LHCN-M2 (cell line): ENCODE measurements around the gene CSNK1A1. TPM values are rescaled to one million over a fixed set of nuclear protein-coding genes. Genes with fewer than 3 reads are reported as not detected.
"Not testable (repeated sequence)": the region's sequence is repeated elsewhere in the genome, so short reads cannot be mapped to it uniquely, and the experiment has no call there.

Experiments used
- DNase-seq: peaks from one replicate; pipeline ENCODE4 v3.0.0-alpha.2; 2012; ENCODE audit warnings: low read depth
- total RNA-seq: library from RNA; depleted of rRNA; stranded (reverse); fragments of >200 nt; gene quantifications from 2 replicates; pipeline ENCODE4 v1.2.3, GENCODE V29; 2014

Gene CSNK1A1
- total RNA-seq, 1 experiment from 2014 or later: 268 TPM

GRCh38 chr5:149490599-149491485 lies 60.4 kb downstream of the CSNK1A1 start:
- DNase-seq: no peak

- DNase-seq: no peak
Observed at GRCh38 chr5:149489605-149490037, 61.6 kb downstream of the CSNK1A1 start.

- no peak for DNase-seq
Observed at GRCh38 chr5:149488645-149489306, 62.5 kb downstream of the CSNK1A1 start.

GRCh38 chr5:149487672-149488071 lies 63.6 kb downstream of the CSNK1A1 start:
- DNase-seq: no peak

GRCh38 chr5:149486726-149487635 lies 64.3 kb downstream of the CSNK1A1 start:
- DNase-seq: peak; percentile 62

- peak; percentile 98 for DNase-seq
Observed at GRCh38 chr5:149485655-149486615, 65.3 kb downstream of the CSNK1A1 start.

- DNase-seq: no peak
Observed at GRCh38 chr5:149481485-149481884, 69.8 kb downstream of the CSNK1A1 start.

- DNase-seq: no peak
Observed at GRCh38 chr5:149478761-149479160, 72.5 kb downstream of the CSNK1A1 start.

- no peak for DNase-seq
Observed at GRCh38 chr5:149475777-149476176, 75.5 kb downstream of the CSNK1A1 start.

GRCh38 chr5:149474198-149474597 lies 77.0 kb downstream of the CSNK1A1 start:
- DNase-seq: no peak

GRCh38 chr5:149473441-149473840 lies 77.8 kb downstream of the CSNK1A1 start:
- DNase-seq: no peak

- DNase-seq: no peak
Observed at GRCh38 chr5:149472399-149472798, 78.8 kb downstream of the CSNK1A1 start.

- no peak for DNase-seq
Observed at GRCh38 chr5:149471406-149472183, 79.6 kb downstream of the CSNK1A1 start.

- no peak for DNase-seq
Observed at GRCh38 chr5:149470942-149471341, 80.3 kb downstream of the CSNK1A1 start.

GRCh38 chr5:149466457-149466972 lies 84.7 kb downstream of the CSNK1A1 start:
- DNase-seq: peak; percentile 76

- no peak for DNase-seq
Observed at GRCh38 chr5:149464796-149465489, 86.3 kb downstream of the CSNK1A1 start.

- DNase-seq: not testable (repeated sequence)
Observed at GRCh38 chr5:149461907-149462306, 89.3 kb downstream of the CSNK1A1 start.

- DNase-seq: no peak
Observed at GRCh38 chr5:149459891-149460290, 91.3 kb downstream of the CSNK1A1 start.

- DNase-seq: no peak
Observed at GRCh38 chr5:149457393-149457763, 93.9 kb downstream of the CSNK1A1 start.
